Stimulated activated CD4-positive, alpha-beta T cell treated with anti-CD3 and anti-CD28 coated beads, Interleukin-4, amount 100 ng/mL, for 4 hours (primary cell): ENCODE results near the gene ZMYND15.
"Not testable (repeated sequence)": the region's sequence is repeated elsewhere in the genome, so short reads cannot be mapped to it uniquely, and the experiment has no call there.

ENCODE experiments used
- DNase-seq, 2 experiments: peaks; one replicate each; pipeline ENCODE4 v3.0.0-alpha.2; 2020

ZMYND15 gene, protein sequence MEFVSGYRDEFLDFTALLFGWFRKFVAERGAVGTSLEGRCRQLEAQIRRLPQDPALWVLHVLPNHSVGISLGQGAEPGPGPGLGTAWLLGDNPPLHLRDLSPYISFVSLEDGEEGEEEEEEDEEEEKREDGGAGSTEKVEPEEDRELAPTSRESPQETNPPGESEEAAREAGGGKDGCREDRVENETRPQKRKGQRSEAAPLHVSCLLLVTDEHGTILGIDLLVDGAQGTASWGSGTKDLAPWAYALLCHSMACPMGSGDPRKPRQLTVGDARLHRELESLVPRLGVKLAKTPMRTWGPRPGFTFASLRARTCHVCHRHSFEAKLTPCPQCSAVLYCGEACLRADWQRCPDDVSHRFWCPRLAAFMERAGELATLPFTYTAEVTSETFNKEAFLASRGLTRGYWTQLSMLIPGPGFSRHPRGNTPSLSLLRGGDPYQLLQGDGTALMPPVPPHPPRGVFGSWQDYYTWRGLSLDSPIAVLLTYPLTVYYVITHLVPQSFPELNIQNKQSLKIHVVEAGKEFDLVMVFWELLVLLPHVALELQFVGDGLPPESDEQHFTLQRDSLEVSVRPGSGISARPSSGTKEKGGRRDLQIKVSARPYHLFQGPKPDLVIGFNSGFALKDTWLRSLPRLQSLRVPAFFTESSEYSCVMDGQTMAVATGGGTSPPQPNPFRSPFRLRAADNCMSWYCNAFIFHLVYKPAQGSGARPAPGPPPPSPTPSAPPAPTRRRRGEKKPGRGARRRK

GRCh38 chr17:4739122-4740024 is at the start of gene ZMYND15, which contains the start of gene CXCL16:
Gene ZMYND15, plus strand, starts transcription at chr17:4739833. Its CDS starts 716 bp downstream, at chr17:4740549.
Gene CXCL16, minus strand, starts transcription at chr17:4739928. Its CDS starts 589 bp downstream, at chr17:4739339.
- peak; percentile 45 to 63 for DNase-seq

- DNase-seq: not testable (repeated sequence)
Observed at GRCh38 chr17:4689872-4690271, 49.8 kb upstream of the ZMYND15 start.

DNA sequence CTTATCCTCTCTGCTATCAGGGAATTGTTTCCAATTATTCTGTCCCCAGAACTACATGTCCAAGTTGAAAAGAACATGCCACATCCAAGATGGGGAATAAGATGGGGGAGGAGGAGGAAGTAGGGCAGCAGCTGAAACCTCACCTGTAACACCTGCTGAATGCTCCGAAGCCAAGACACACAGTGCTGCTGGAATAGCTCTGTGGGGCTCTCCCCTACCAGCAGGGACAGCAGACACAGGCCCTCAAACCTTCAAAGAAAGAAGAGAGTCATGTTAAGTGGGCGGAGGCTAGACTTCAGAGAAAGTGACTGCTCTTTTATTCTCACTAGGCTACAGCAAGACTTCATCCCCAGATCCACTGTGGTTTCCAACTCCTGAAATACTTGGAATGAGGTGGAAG is 48.9 kb upstream of the ZMYND15 start:
- DNase-seq: no peak

DNA sequence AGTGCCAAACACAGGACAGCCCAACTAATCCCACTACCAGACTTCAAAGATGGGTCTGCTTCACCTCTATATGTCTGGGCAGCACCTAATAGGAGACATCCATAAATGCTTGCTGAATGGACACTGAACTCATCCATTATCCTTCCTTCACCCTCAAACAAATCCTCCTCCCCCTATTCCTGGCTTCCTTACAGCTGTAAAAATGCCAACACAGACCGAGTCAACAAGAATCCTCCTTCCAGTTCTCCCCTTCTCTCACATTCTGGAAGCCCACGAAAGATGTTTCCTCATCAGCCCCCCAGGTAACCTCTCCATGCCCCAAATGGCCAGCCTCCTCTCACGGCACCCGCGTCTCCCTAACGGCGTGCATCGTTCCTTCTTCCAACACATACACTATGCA is 47.9 kb upstream of the ZMYND15 start:
- DNase-seq: no peak

DNA sequence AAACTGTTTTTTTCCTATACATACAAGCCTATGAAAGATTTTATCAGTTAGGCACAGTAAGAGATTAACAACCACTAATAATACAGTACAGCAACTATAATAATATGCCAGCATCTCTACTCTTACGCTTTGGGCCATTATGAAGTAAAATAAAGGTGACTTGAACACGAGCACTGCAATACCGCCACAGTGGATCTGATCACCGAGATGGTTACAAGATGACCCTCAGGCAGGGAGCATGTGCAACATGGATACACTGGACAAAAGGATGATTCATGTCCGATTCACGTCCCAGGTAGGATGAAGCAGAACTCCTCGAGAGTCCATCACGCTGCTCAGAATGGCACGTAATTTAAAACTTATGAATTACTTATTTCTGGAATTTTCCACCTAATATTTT is 46.2 kb upstream of the ZMYND15 start:
- no peak for DNase-seq

DNA sequence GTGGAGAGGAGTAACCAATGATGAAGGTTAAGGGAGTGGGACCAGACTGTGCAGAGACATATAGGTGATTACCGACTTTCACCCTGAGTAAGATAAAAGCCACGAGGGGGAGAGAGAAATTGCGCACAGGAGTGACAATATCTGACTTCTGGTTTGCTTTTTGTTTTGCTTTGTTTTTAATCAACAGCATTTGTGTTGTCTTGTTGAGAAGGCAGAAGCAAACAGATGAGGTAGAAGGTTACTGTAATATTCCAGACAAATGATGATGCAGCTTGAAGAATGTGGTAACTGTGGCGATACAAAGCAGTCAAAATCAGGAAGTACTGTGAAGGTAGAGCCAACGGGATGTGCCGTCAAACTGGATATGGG is 43.2 kb upstream of the ZMYND15 start:
- DNase-seq: no peak

DNA sequence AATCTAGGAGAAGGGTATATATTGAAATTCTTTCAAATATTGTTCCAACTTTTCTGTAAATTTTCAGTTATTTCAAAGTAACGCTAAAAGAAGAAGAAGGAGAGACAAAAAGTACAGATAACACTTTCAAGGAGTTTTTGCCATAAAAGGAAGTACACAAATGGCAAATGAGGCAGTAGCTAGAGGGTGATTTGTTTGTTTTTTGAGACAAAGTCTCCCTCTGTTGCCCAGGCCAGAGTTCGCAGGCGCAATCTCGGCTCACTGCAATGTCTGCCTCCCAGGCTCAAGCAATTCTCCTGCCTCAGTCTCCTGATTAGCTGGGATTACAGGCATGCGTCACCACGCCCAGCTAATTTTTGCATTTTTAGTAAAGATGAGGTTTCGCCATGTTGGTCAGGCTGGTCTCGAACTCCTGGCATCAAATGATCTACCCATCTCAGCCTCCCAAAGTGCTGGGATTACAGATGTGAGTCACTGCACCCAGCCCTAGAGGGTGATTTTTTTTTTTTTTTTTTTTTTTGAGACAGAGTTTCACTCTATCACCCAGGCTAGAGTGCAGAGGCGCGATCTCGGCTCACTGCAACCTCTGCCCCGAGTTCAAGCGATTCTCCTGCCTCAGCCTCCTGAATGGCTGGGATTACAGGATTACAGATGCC is 40.1 kb upstream of the ZMYND15 start:
- not testable (repeated sequence) for DNase-seq

DNA sequence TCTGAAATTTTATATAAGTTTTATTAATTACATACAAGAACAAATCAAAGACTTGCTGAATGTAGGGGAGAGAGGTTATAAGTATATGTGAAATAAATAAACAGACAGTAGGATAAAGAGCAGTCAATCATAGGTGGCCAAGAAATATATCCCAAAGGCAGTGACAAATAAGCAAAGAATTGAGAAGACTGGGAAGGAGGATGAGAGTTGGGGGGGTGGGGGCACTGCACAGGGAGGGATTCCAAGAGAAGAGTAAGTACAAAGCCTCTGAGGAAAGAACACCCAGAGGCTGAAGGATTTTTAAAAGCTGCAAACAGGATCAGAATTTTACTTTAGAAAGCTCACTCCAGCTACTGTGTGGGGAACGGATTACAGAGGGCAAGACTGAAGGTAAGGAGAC is 38.5 kb upstream of the ZMYND15 start:
- no peak for DNase-seq

DNA sequence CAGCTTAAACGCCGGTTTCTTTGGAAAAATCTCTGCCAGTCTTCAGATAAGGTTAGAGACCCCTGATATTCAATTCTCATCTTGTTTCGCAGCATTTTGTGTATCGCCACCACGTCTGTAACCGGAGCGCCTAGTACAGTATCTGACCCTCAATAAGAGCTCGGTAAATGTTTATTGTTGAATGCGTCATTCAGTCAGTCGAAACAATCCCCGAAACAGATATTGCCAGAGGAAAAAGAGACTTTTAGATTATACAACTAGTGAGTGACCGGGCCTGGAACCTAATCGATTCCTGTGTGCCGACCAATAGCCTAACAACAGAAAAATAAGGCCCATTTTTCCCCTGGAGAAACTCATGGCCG is 36.3 kb upstream of the ZMYND15 start:
- DNase-seq: no peak

GRCh38 chr17:4704574-4704907 is 35.1 kb upstream of the ZMYND15 start:
- not testable (repeated sequence) for DNase-seq

DNA sequence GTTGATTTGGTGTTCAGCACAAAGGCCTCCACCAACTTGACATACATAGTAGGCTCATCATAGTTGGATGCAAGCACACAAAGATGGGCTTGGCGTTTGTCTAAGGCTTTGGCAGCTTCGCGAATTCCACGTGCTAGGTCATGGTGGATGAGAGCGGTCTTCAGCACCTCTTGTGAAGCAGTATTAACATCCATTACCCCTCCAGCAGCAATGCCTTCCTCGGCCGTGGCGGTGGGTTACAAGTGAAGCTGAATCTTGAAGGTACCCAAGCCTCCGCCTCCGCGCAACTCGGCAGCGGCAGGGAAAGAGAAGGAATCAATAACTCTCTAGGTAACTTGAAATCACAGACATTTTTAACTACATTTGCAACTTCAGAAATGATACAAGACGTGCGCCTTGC is 34.6 kb upstream of the ZMYND15 start:
- DNase-seq: no peak

- no peak for DNase-seq
Observed at GRCh38 chr17:4706121-4706520, 33.5 kb upstream of the ZMYND15 start.

DNA sequence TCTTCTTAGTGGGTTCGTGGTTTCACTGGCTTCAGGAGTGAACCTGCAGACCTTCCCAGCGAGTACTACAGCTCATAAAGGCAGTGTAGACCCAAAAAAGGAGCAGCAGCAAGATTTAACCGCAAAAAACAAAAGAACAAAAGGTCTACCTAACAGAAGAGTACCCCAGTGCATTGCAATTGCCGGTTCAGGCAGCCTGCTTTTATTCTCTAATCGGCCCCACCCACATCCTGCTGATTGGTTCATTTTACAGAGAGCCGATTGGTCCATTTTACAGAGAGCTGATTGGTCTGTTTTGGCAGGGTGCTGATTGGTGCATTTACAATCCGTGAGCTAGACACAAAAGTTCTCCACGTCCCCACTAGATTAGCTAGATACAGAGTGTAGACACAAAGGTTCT is 31.2 kb upstream of the ZMYND15 start:
- DNase-seq: peak; percentile 18 to 46

- peak; percentile 98 to 99 for DNase-seq
Observed at GRCh38 chr17:4709794-4710692, 29.6 kb upstream of the ZMYND15 start, which contains the start of gene ARRB2. Gene ARRB2, plus strand, starts transcription at chr17:4710632. Its CDS starts 90 bp downstream, at chr17:4710722.

DNA sequence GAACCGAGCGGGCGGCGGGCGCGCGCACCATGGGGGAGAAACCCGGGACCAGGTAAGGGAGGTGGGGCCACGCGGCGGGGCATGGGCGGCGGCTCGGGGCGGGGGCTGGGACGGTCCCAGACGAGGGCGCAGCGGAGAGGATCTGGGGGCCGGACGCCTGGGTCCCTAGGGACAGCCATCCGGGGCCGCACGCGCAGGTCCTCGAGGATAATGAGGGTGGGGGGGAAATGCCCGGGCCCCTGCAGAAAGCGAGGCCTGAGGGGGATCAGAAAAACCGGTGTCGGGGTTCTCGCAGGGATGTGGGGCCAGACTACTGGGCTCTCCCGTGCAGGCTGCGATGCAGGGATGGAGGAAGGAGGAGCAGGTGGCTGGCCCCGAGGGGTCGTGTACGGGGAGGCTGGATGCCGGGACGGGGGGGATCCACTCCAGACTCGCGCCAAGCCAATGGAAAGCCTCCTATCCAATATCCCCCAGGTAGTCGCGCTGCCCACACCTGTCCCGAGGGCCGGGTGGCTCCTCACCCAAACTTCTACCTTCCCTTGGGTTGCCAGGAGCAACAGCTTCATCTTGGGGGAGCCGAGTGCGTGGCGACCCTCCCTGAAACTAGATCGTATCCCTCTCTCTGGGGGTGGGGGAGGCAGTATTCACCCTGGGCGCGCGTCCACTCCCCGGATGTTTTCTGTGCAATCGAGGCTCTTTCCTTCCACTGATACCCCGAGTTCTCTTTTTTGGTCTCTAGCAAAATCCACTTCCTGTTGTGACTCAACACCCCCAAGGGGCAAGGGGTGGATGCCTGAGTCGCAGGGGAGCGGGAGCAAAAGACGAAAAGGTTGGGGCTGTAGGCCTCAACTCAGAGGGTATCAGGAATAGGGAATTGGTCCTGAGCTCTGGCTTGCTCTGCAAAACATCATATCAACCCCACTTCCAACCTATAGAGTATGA is 28.7 kb upstream of the ZMYND15 start:
- peak; percentile 28 to 46 for DNase-seq

DNA sequence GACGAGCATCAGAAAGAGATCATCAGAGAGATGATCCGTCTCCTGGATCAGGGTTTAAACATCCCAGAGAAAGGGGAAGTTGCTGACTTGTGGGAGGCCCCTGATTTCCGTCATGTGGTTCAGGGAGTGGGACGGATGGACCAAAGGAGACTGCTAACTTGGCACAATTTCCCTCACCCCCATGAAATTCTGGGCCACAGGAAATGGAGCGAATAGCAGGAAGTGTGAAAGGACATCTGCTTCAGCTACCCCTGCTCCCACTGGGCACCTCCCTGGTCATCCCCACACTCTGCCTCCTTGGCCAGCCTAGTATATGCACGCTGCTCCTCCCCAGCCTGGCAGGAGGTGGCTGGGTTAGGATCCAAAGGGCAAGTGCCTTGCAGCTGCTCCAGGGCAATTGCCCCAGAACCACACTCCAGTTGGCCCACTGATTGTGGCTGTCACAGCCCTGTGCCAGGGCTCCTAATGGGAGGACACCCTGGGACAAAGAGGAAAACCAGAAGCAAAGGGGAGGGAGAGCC is 27.9 kb upstream of the ZMYND15 start:
- DNase-seq: no peak

DNA sequence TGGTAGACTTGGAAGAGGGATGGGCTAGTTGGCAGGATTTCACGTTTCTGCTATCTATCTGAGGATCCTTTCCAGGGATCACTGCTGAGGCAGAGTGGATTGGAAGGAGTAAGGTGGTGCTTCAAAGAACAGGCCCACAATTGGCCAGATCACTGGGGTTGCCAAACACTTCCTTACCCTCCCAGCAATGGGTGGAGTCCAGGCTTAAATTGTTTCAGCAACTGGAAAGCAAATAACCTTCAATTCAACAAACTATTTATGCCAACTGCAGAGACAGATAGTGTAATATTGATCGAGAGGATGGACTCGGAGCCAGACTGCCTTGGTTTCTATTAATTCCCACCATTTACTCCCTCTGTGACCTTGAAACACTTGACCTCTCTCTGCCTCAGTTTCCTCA is 27.1 kb upstream of the ZMYND15 start:
- no peak for DNase-seq

GRCh38 chr17:4714340-4715062 is 25.1 kb upstream of the ZMYND15 start:
- DNase-seq: not testable (repeated sequence)

DNA sequence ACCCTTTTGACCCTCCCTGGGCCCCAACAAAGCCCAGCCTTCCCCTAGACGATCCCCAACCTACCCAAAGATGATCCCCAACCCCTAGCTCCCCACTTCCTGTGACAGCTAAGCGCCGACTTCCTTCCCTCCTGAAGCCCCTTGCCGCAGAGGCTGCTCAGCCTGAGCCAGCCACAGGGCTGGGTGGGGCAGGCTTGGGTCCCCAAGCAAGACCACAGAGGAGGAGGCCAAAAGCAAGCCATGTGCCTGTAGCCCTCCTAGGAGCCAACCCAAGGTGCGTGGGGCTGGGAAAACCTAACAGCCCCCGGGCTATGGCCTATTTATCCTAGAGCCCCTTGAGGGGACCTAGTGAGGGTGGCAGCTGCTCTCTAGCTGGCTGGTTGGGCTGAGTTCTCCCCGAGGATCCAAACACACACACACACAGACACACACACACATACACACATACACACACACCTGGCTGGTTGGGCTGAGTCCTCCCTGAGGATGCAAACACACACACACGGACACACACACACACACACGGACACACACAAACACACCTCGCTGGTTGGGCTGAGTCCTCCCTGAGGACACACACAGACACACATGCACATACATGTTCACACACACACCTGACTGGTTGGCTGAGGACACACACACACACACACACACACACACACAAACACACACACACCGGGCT is 24.4 kb upstream of the ZMYND15 start:
- peak in 1 of 2 experiments; percentile 28 for DNase-seq
